NOMO-1 (cell line): ENCODE data around the gene GATC.

Experiments used
- DNase-seq, 2 experiments: peaks; one replicate each; lab custom pipeline; 2025; ENCODE audit not compliant: unreplicated experiment in 2 of 2; lab: John Stamatoyannopoulos, UW

GATC gene

DNA sequence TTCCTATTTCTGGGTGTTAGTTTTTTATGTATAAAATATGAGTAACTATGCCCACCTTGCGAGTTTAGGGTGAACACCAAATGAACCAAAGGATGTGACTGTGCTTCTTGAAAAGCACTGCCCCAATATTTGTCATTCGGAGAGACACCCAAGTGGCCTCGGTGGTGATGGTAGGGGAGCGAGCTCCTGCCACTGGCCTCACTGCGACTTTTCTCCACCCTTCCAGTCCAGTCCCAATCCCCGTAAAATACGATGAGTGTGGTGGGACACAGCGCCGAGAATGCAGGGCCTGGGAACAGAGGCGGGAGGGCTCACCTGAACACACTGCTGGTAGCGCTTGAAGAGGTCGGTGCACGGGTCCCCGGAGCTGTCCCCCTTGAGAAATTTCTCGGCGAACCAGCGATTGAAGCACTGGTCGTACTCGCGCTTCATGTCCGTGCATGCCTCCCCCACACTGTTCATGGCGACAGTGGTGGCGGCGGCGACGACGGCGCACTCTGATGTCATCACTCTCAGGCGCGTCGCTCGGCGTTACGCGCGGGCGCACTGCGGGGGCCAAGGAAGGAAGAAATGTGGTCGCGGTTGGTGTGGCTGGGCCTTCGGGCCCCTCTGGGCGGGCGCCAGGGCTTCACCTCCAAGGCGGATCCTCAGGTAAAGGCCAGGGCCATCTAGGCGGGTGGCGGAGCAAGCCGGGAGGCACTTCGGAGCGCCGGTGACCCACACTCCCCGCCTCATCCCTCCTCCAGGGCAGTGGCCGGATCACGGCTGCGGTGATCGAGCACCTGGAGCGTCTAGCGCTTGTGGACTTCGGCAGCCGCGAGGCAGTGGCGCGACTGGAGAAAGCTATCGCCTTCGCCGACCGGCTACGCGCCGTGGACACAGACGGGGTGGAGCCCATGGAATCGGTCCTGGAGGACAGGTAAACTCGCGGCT lies at the start of gene GATC, which contains the start of gene TRIAP1:
GATC (plus strand) TSS at position 534 of the 933 bp plus-strand sequence; CDS start at position 571, 37 bp downstream.
TRIAP1 (minus strand) TSS at position 474 of the 933 bp plus-strand sequence; CDS start at position 462, 12 bp downstream.
- DNase-seq = peak; percentile 66 to 87

- no peak for DNase-seq
Measured at GRCh38 chr12:120397824-120398540, 48.3 kb upstream of the GATC start.

DNA sequence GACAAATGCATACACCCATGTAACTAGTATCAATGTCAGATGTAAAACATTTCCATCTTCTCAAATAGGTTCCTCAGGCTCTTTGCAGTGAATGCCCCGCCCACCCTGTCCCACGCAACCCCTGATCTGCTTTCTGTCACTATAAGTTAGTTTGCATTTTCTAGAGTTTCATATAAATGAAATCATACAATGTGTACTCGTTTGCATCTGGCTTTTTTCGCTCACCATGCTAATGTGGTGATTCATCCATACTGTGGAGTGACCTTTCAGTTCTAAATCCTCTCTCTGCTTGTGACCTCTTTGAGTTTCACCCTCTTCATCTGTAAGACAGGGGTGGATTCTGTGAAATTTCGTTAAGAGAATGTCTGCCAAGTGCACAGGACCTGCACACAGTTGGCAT lies 46.7 kb upstream of the GATC start:
- DNase-seq = no peak

- no peak for DNase-seq
Measured at GRCh38 chr12:120402217-120402616, 44.0 kb upstream of the GATC start.

GRCh38 chr12:120403869-120404268 lies 42.4 kb upstream of the GATC start:
- no peak for DNase-seq

DNA sequence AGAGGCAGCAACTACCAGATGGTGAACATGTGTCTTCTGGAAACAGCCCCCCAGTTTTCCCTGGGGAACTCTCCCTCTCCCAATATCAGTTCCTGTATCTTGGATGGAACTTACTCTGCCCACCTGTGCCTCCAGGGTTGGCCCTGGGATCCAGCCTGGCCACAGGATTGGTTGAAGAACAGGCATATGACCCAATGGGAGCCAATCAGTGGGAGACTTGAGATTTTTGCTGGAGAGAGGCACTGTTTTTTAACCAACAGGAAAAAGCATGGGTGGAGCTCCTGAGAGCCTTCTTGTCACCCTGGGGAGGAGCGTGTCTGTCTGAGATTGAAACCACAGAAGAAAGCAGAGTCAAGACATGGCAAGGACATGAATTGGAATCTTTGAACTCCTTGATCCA lies 42.0 kb upstream of the GATC start:
- DNase-seq = no peak

DNA sequence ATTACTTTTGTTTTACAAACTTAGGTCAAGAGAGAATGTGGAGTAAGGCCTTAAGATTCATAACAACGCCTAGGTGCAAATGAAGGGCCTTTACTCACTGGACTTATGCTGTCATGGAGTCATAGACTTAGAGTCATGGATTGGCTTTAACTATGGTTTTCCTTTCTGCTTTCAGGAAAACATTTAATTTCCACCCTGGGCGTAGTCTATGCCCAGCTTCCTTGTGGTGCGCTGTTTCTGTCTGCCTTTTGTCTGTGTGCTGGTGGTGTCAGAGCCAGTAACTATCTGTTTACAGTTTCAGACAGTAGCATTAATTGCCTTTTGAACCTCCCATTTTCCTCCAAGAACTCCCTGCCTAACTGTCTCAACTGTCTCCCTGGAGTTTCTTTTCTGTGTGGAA lies 40.2 kb upstream of the GATC start:
- no peak for DNase-seq

DNA sequence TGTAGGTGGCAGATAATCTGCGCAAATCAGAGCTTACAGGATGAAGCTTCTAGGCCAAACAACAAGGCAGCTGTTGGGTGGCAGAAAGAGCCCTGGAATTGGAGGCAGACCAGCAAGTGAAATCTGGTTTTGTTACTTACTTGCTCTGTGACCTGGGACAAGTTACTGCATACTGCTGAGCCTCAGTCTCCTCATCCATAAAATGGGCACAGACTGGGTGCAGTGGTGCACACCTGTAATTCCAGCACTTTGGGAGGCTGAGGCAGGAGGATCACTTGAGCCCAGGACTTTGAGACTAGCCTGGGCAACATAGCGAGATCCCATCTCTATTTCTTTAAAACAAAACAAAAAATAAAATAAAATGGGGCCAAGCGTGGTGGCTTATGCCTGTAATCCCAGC lies 39.7 kb upstream of the GATC start:
- DNase-seq = no peak

GRCh38 chr12:120408771-120409170 lies 37.5 kb upstream of the GATC start:
- DNase-seq = no peak

DNA sequence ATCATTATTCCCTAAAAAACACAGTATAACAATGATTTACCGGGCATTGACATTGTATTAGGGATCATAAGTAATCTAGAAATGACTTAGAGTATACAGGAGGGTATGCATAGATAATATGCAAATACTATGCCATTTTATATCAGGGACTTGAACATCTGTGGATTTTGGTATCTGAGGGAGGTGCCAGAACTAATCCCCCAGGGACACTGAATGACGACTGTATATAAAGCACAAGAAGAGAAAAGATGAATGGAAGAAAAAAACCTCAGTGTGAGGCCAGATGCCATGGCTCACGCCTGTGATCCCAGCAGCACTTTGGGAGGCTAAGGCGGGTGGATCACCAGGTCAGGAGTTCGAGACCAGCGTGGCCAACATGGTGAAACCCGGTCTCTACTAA lies 33.8 kb upstream of the GATC start:
- no peak for DNase-seq

GRCh38 chr12:120413901-120414695 lies 32.1 kb upstream of the GATC start:
- DNase-seq = no peak

DNA sequence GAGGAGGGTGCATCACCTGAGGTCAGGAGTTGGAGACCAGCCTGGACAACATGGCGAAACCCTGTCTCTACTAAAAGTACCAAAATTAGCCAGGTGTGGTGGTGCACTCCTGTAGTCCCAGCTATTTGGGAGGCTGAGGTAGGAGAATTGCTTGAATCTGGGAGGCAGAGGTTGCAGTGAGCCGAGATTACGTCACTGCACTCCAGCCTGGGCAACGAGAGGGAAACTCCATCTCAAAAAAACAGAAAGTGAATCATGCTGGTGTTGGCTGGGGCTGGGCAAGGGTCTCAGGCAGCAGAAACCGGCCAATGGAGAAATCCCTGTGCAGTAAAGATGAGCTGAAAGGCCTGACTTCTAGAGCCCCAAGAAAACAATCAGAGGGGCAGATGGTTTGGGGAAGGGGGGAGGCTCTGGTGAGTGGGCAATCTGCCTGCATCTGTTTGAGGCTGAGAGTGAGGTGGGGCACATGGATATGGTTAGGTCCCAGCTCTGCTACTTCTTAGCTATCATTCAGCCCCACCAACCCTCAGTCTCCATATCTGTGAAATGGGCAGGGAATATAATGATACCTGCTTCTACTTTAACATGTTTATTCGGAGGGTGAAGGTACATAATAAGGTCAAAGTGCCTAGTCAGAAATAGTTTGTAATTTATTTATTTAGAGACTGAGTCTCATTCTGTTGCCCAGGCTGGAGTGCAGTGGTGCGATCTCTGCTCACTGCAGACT lies 29.6 kb upstream of the GATC start:
- DNase-seq = no peak

DNA sequence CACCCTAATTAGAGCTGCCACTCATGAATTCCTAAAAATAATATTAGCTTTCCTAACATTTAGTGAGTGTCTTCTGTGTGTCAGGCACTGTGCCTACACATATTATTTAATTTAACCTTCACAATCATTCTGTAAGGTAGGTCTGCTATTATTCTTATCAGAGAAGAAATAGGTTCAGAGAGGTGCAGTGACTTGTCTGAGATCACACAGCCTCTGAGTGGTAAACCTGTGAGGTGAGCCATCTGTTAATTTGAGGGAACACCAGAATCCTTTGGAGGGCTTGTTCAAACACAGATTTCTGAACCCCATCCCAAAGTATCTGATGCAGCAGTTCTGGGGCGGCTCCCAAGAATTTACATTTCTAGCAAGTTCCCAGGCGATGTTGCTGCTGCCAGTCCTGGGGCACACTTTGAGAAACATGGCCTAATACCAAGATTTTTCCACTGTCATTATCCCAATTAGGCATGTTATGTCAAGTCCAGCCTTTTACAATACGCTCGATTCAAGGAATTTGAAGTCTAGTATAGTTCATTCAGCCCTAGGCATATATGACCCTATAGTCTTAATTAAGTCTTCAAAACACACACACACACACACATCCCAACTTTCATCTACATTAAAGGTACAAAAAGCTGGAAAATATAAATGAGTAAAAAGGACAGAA lies 28.2 kb upstream of the GATC start:
- DNase-seq = no peak

DNA sequence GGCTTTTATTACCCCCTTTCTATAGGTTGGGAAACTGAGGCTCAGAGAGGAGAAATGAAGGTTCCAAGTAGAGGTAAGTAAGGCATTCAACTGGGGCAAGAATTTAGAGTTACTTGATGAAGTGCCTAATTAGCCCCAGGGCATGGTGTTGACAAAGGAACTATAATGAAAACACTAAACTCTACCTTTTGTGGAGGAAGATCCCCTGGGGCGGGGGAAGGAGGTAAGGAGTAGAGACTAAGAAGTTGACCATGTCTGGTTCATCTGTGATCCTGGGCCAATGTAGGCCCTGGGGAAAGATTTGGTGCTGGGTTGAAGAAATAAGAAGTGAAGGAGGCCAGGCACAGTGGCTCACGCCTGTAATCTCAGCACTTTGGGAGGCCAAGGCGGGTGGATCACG lies 24.5 kb upstream of the GATC start:
- DNase-seq = no peak

DNA sequence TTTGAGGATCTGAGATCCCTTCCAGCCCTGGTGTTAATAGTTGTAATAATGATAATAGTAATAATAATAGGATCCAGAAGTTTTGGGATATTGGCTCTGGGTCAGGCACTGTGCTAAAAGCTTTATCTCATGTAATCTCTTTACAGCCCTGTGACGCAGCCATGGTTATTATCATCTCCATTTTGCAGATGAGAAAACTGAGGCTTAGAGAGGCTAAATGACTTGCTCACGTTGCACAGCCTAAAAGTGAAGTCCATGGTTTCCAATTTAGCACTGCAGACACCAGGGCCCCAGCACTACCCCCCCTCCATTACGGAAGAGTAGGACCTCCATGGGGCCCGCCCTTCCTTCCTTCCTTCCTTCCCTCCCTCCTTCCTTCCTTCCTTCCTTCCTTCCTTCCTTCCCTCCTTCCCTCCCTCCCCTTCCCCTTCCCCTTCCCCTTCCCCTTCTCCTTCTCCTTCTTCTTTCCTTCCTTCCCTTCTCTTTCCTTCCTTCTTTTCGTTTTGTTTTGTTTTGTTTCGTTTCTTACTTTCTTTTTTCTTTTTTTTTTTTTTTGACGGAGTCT lies 23.3 kb upstream of the GATC start:
- DNase-seq = no peak

DNA sequence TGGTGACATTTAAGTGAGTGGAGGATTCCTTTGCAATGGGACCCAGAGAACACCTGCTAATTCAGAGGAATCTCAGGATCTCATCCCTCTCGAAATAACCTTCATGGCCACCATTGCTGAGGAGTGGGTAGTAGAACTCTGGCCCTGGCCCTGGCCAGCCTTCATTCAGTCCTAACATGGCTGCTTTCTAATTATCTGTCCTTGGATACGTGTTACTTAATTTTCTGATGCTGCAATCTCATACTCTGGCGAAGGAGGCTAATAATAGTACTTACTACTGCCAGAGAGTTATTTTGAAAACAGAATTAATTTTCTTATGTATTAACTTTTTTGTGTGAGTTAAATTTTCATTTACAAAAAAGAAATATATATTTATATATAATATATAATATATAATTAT lies 20.4 kb upstream of the GATC start:
- no peak for DNase-seq

GRCh38 chr12:120428597-120429229 lies 17.5 kb upstream of the GATC start:
- no peak for DNase-seq

- no peak for DNase-seq
Measured at GRCh38 chr12:120429368-120429767, 16.9 kb upstream of the GATC start.
